Pons (tissue), 1 donor: ENCODE data around the gene HTT.
"Not testable (repeated sequence)": the region's sequence is repeated elsewhere in the genome, so short reads cannot be mapped to it uniquely, and the experiment has no call there.

Experiments used
- DNase-seq: peaks from one replicate; pipeline ENCODE4 v3.0.0-alpha.2; 2016; ENCODE audit warnings: low spot score

Gene HTT

GRCh38 chr4:3046162-3046561 is 28.3 kb upstream of the HTT start:
- no peak for DNase-seq

DNA sequence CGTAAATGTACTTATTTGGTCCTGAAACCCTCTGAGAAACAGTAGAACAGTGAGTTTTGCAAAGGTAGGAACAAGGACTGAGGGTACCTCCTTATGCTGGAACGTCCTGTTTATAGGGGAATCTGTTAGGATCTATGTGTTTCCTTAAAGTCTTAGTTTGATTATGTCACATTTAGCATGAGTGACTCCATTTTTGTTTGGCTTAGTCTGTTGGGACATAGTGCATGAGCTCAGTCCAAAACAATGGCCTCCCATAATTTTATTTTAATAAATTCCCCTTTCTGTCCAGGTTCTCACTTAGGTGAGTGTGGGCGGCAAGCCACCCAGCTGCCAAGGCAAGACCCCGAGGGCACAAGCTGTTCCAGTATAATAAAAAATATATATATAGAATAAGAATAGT is 27.9 kb upstream of the HTT start:
- no peak for DNase-seq

DNA sequence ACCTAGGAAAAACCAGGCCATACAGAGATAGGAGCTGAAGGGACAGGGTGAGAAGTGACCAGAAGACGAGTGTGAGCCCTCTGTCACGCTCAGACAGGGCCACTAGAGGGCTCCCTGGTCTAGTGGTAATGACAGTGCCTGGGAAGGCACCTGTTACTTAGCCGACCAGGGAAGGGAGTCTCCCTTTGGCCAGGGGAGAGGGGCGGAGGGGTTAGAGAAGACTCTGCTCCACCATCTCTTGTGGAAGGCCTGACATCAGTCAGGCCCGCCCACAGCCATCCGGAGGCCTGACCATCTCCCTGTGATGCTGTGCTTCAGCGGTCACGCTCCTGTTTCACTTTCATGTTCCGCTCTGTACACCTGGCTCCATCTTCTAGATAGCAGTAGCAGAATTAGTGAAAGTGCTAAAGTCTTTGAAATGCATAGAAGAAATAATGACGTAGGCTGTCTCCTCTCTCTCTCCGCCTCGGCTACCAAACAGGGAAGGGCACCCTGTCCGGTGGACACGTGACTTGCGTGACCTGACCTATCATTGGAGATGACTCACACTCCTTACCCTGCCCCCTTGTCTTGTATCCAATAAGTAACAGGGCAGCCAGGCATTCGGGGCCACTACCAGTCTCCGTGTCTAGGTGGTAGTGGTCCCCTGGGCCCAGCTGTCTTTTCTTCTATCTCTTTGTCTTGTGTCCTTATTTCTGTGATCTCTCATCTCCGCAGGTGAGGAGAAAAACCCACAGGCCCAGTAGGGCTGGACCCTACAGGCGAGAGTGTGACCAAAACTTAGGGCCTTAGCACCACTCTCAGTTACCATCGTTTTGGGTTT is 26.8 kb upstream of the HTT start:
- DNase-seq: peak; percentile 72

DNA sequence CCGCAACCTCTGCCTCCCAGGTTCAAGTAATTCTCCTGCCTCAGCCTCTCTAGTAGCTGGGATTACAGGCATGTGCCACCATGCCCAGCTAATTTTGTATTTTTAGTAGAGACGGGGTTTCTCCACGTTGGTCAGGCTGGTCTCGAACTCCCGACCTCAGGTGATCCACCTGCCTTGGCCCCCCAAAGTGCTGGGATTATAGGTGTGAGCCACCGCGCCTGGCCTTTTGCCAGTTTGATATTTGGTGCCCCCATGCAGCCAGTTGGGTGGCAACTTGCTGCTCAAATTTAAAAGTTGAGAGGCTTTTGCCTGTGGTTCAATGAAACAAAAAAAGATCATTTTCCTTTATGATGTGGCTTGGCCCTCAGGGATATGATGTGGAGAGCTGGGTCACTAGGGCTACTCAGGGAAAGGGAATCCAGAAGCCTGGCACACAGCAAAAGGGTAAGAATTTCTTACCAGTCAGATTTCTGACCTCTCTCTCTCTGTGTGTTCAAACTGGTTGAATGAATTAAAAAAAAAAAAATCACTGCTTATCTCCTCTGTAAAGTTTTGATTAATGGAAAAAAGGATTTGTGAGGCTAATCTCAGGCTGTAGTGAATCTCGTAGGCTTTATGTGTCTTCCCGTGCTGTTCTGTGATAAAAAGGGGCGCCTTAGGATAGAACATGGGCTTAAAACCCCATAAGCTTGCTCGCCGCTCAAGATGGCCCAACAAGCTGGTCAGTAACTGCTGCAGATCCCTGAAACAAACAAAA is 23.2 kb upstream of the HTT start:
- not testable (repeated sequence) for DNase-seq

DNA sequence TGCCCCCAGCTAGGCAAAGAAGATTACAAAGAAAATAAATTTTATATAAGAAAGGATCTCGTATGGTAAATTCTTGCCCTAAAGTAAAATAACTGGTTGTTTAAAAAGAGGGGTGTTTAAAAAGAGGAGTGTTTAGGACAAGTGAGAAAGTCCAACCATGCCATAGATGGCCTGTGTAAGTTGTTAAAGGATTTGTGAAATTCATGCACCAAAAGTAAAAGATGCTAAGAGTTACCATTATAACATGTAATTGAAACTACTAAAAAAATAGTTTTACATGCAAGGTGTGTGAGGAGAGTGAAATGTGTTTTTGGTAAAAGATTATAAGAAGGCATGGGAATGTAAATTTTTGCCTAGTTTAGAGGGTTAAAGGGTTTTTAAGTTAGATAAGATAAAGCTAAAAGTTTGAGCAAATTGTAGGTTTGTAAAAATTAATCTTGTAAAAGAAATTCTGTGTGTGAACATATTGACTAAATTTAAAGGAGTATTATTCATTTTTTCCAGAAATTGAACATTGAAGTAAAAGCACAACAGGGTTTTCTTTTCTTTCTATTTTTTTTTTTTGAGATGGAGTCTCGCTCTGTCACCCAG is 20.2 kb upstream of the HTT start:
- DNase-seq: no peak

DNA sequence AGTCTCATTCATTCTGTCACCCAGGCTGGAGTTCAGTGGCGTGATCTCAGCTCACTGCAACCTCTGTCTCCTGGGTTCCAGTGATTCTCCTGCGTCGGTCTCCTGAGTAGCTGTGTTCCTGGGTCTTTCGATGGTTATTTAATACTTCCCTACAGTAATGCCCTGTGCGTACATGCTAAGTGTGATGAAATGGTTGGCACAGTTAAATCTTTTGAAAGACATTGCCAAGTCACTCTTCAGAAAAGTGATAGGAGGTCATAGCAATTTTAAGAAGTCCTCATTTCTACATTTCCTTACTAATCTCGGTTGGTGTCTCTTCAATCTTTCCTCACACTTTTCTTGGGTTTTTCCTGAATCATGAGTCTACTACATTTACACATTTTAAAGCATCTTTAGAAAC is 14.5 kb upstream of the HTT start:
- DNase-seq: no peak

DNA sequence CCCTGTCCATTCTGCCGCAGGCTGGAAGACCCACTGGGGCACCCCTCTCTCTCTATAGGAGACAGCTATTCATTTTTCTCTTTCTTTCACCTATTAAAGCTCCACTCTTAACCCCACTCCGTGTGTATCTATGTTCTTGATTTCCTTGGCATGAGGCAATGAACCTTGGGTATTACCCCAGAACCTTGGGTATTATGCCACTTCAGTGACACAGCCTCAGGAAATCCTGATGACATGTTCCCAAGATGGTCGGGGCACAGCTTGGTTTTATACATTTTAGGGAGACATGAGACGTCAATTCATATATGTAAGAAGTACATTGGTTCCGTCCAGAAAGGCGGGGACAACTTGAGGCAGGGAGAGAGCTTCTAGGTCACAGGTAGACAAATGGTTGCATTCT is 13.5 kb upstream of the HTT start:
- no peak for DNase-seq

- no peak for DNase-seq
Measured at GRCh38 chr4:3062471-3062870, 12.0 kb upstream of the HTT start.

- no peak for DNase-seq
Measured at GRCh38 chr4:3065551-3065950, 8.9 kb upstream of the HTT start.

DNA sequence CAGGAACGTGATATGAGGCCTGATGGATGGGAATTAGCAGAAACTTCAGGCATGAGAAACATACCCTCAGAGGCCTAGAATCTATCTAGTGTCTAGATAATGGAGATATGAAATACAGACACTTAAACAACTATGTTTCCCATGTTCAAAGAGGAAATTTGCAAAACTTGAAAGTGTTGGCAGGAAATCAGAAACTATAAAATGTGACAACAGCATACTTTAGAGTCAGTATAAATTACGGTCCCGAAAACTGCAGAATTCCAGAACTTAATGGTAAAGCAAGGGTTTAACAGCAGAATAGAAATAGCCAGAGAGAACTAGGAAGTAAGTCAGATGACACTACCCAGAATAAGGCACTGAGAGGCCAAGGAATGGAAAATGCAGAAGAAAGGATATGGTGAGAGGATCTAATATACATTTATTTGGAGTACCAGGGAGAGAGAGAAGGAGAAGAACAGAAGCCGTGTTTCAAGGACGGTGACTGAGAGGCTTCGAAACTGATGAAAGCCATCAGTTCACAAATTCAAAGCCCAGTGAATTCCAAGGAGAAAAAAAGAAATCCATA is 7.6 kb upstream of the HTT start:
- peak; percentile 32 for DNase-seq

DNA sequence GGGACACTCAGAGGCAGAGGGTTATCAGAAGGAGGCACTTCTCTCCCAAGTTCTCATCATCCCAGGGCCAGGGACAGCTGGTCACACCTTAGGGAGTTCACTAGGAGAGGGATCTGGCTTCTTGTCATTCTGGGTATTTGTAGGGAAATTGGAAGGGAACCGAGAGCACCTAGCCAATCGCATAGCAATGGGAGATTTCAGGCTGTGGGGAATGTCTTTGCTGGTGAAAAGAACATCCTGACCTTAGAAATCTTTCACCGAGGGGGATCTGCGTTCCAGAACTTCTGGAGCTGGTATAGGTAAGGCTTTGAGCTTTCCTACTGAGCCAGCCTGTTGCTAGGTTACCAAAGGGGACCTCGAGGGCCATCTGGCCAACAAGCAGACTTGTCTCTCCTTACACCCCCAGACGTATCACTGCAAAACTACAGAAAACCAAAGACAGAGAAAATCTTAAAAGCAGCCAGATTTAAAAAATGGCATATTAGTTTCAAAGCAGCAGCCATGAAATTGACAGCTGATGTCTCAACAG is 6.9 kb upstream of the HTT start:
- no peak for DNase-seq

DNA sequence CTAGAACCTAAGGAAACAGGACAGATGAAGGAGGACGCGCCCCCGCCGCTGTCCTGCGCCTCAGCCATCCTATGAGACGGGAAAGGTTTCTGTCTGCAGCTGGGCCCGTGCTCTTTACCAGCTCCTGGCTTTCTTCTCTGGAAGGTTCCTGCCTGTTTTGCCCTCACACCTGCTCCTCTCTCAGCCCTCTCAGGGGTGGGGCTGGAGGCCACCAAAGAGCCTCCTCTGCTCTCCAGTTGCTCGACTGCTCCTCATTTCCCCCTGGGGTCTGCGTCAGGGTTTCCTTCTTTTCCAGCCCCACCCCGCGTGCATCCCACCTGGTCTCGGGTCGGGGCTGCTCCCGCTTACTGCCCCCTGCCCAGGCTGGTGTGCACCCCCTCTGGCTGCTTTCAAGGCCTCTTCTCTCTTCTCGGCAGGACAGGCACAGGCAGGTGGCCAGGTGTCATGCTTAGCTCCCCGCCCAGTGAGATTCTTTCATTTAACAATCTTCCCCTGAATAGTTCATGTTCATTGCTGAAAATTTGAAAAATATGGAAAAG is 4.8 kb upstream of the HTT start:
- no peak for DNase-seq

DNA sequence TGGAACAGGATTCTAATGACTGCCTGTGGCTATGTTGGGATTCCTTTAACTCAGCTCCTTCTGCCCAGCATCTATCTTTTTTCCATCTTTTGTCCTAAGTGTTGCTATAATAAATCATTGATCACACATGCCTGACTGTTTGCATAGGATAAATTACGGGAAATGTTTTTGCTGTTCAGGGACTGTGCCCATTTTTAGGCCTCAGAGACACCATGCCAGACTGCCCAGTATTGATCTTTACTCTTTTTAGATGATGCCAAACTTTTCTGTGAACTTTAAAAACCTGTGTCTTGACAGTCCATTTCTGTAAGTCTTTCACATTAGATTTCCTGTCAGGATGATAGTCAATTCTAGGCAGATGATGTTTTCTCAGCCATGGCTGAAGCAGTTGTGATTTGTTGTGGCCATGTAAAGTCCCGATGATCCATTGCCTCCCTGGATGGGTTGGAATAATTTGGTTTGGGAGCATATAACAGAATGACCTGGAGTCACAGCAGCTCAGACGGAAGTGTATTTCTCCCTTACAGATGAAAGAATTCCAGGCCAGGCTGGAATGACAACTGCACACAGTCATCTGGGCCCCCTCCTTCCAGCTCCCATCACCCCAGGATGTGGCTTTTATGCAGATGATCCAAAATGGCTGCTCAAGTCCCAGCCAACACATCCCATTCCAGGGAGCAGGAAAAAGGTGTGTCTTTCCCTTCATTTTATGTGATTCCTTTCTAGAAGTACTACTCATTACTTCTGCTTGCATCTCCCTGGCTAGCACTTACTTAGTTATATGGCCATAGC is 3.6 kb upstream of the HTT start:
- no peak for DNase-seq

DNA sequence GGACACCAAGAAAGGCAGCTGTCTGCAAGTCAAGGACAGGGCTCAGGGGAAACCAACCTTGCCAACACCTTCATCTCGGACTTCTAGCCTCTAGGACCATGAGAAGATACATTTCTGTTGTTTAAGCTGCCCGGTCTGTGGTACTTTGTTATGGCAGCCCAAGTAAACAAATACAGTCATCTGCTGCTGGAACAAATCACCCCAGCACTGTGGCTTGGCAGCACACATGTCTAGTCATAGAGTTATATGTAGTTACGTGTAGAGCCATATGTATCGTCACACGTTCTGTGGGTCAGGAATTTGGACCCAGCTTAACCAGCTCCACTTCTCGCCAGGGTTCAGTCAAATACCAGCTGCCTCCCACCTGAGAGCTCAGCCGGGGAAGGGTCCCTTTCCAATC is 2.7 kb upstream of the HTT start:
- no peak for DNase-seq

DNA sequence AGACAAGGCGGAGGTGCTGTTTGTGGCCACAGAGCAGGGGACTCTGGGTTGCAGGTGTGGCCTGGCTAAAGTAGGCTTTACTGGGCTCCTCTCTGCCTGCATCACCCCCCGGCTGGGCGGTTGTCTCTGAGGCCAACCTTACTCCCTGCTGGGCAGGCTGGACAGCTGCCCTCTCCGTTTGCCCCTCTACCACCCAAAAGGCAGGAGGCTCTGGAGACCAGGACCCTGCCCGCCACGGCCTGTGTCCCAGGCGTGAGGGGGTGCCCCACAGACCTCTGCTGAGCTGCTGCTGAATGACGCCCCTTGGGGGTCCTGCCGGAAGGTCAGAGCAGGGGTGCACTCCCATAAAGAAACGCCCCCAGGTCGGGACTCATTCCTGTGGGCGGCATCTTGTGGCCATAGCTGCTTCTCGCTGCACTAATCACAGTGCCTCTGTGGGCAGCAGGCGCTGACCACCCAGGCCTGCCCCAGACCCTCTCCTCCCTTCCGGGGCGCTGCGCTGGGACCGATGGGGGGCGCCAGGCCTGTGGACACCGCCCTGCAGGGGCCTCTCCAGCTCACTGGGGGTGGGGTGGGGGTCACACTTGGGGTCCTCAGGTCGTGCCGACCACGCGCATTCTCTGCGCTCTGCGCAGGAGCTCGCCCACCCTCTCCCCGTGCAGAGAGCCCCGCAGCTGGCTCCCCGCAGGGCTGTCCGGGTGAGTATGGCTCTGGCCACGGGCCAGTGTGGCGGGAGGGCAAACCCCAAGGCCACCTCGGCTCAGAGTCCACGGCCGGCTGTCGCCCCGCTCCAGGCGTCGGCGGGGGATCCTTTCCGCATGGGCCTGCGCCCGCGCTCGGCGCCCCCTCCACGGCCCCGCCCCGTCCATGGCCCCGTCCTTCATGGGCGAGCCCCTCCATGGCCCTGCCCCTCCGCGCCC is 1.1 kb upstream of the HTT start:
- no peak for DNase-seq

DNA sequence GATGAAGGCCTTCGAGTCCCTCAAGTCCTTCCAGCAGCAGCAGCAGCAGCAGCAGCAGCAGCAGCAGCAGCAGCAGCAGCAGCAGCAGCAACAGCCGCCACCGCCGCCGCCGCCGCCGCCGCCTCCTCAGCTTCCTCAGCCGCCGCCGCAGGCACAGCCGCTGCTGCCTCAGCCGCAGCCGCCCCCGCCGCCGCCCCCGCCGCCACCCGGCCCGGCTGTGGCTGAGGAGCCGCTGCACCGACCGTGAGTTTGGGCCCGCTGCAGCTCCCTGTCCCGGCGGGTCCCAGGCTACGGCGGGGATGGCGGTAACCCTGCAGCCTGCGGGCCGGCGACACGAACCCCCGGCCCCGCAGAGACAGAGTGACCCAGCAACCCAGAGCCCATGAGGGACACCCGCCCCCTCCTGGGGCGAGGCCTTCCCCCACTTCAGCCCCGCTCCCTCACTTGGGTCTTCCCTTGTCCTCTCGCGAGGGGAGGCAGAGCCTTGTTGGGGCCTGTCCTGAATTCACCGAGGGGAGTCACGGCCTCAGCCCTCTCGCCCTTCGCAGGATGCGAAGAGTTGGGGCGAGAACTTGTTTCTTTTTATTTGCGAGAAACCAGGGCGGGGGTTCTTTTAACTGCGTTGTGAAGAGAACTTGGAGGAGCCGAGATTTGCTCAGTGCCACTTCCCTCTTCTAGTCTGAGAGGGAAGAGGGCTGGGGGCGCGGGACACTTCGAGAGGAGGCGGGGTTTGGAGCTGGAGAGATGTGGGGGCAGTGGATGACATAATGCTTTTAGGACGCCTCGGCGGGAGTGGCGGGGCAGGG is 568 bp downstream of the HTT start:
- peak; percentile 45 for DNase-seq

- DNase-seq: no peak
Measured at GRCh38 chr4:3075652-3075981, 1.1 kb downstream of the HTT start.

DNA sequence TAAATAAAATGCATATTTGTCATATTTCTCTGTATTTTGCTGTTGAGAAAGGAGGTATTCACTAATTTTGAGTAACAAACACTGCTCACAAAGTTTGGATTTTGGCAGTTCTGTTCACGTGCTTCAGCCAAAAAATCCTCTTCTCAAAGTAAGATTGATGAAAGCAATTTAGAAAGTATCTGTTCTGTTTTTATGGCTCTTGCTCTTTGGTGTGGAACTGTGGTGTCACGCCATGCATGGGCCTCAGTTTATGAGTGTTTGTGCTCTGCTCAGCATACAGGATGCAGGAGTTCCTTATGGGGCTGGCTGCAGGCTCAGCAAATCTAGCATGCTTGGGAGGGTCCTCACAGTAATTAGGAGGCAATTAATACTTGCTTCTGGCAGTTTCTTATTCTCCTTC is 3.3 kb downstream of the HTT start:
- no peak for DNase-seq

- DNase-seq: no peak
Measured at GRCh38 chr4:3079694-3080123, 5.2 kb downstream of the HTT start.
